Uterus (tissue), 4 donors: ENCODE measurements around the gene RPL3. TPM values are rescaled to one million over a fixed set of nuclear protein-coding genes. Genes with fewer than 3 reads are reported as not detected.

Source experiments
- DNase-seq, 2 donors: peaks; one replicate each; pipeline ENCODE4 v3.0.0-alpha.2; 2019 to 2020
- H3K27ac ChIP-seq, 2 donors: fragments of 200-600 bp; sonication (generic); 1 replicate in 1 of 2; 2 replicates in 1 of 2; pipeline ENCODE4 v1.5.1; 2016 to 2018
- H3K27me3 ChIP-seq, 2 donors: fragments of 200-600 bp; sonication (generic); one replicate each; pipeline ENCODE4 v1.5.1; 2018 to 2019; ENCODE audit warnings: control low read depth in 1 of 2
- H3K36me3 ChIP-seq, 2 donors: fragments of 200-600 bp; sonication (generic); one replicate each; pipeline ENCODE4 v1.5.1; 2019; ENCODE audit warnings: control low read depth in 1 of 2
- H3K4me1 ChIP-seq, 2 donors: fragments of 200-600 bp; sonication (generic); one replicate each; pipeline ENCODE4 v1.5.1; 2018 to 2019; ENCODE audit warnings: control low read depth in 1 of 2
- H3K4me3 ChIP-seq, 2 donors: fragments of 200-600 bp; sonication (generic); 1 replicate in 1 of 2; 2 replicates in 1 of 2; pipeline ENCODE4 v1.5.1; 2018 to 2019; ENCODE audit warnings: mild to moderate bottlenecking in 1 of 2
- H3K9me3 ChIP-seq, 2 donors: fragments of 200-600 bp; sonication (generic); one replicate each; pipeline ENCODE4 v1.5.1; 2019; ENCODE audit warnings: control low read depth in 1 of 2
- CTCF ChIP-seq, 4 experiments: fragments of 200-600 bp in 2 of 4; fragments of 450-650 bp in 2 of 4; sonication (generic) in 2 of 4; IDR thresholded peaks; one replicate each; pipeline ENCODE4 v1.5.1; 2016 to 2019; ENCODE audit warnings: antibody characterized with exemption in 4 of 4, mild to moderate bottlenecking in 2 of 4, moderate library complexity in 1 of 4
- POLR2A ChIP-seq, 2 donors: fragments of 450-650 bp; IDR thresholded peaks; one replicate each; pipeline ENCODE4 v1.6.1; 2016; ENCODE audit warnings: antibody characterized with exemption in 2 of 2, mild to moderate bottlenecking in 1 of 2, moderate library complexity in 1 of 2
- intact Hi-C: fragments of 100-400 bp; cut with DNase I; formaldehyde crosslinking; loops from one replicate; pipeline ENCODE4 v1.15.1; 2023; ENCODE audit warnings: low total_unique reads
- total RNA-seq, 4 donors: library from RNA; depleted of rRNA in 3 of 4; stranded (reverse); fragments of >200 nt in 3 of 4; gene quantifications; one replicate each; pipeline versions ENCODE4 v1.1.0 to v1.2.4, GENCODE V29; 2014 to 2023
- donor health status: DM: yes; HTN: yes; CAD: no.

Gene RPL3
- total RNA-seq, 4 donors from 2014 or later: 1,498 to 2,840 (median 2,333) TPM

- H3K4me1 ChIP-seq: peaks cover 4 to 5% of the 10 kb centered on the region in 2 donors
- DNase-seq: peak; percentile 75 to 78
- H3K4me3 ChIP-seq: no peak overlapping the region
- H3K36me3 ChIP-seq: no peaks in the 10 kb centered on the region
- intact Hi-C loops: no loop called here
- H3K27me3 ChIP-seq: no peaks in the 10 kb centered on the region
- TF ChIP-seq CTCF (IDR thresholded peaks at IDR 0.05) (no peak), POLR2A (IDR thresholded peaks at IDR 0.05) (no peak)
- H3K27ac ChIP-seq: peak overlapping the region; percentile 72 to 73
- no peaks in the 10 kb centered on the region for H3K9me3 ChIP-seq
These were observed 28.7 kb downstream of the RPL3 start for GRCh38 chr22:39290724-39291161.

- Histone ChIP-seq H3K27me3 (no peaks in the 10 kb centered on the region), H3K4me1 (peaks cover 4 to 5% of the 10 kb centered on the region in 2 donors), H3K4me3 (no peak overlapping the region), H3K9me3 (no peaks in the 10 kb centered on the region), H3K27ac (peak overlapping the region; percentile 72 to 73), H3K36me3 (no peaks in the 10 kb centered on the region)
- intact Hi-C loops: no loop called here
- DNase-seq: no peak
- TF ChIP-seq POLR2A (IDR thresholded peaks at IDR 0.05): no peak
- no peak for TF ChIP-seq CTCF (IDR thresholded peaks at IDR 0.05)
These were observed 29.3 kb downstream of the RPL3 start for GRCh38 chr22:39289975-39290720.

GRCh38 chr22:39289533-39289932 is 29.9 kb downstream of the RPL3 start:
- H3K27ac ChIP-seq: no peak overlapping the region

GRCh38 chr22:39288135-39288898 is 31.1 kb downstream of the RPL3 start:
- Histone ChIP-seq H3K27ac (no peak overlapping the region), H3K27me3 (no peaks in the 10 kb centered on the region), H3K4me1 (peaks cover 4 to 5% of the 10 kb centered on the region in 2 donors), H3K9me3 (no peaks in the 10 kb centered on the region), H3K4me3 (no peak overlapping the region), H3K36me3 (no peaks in the 10 kb centered on the region)
- intact Hi-C loops: no loop called here
- TF ChIP-seq POLR2A (IDR thresholded peaks at IDR 0.05) (no peak), CTCF (IDR thresholded peaks at IDR 0.05) (no peak)
- DNase-seq: no peak

More at GRCh38 chr22:39289533-39289932, 29.9 kb downstream of the RPL3 start:
- intact Hi-C loops: no loop called here
- TF ChIP-seq POLR2A (IDR thresholded peaks at IDR 0.05): no peak
- no peak for TF ChIP-seq CTCF (IDR thresholded peaks at IDR 0.05)
- Histone ChIP-seq H3K9me3 (no peaks in the 10 kb centered on the region), H3K36me3 (no peaks in the 10 kb centered on the region), H3K4me3 (no peak overlapping the region), H3K4me1 (peaks cover 4 to 5% of the 10 kb centered on the region in 2 donors), H3K27me3 (no peaks in the 10 kb centered on the region)
- DNase-seq: no peak
